Loucy (cell line): ENCODE data around the gene ZNF296.

Experiments used
- EZH2phosphoT487 ChIP-seq: fragments of 200-600 bp; IDR thresholded peaks from 2 replicates; pipeline ENCODE4 v1.6.1; 2018; ENCODE audit warnings: antibody characterized with exemption, mild to moderate bottlenecking, moderate library complexity, borderline replicate concordance
- TF ChIP-seq, protein P1 (sequence below): fragments of 200-600 bp; sonication (generic); conservative IDR thresholded peaks from 2 replicates; pipeline ENCODE4 v1.5.1; 2014; ENCODE audit warnings: mild to moderate bottlenecking, antibody characterized with exemption, low read length

DNA sequence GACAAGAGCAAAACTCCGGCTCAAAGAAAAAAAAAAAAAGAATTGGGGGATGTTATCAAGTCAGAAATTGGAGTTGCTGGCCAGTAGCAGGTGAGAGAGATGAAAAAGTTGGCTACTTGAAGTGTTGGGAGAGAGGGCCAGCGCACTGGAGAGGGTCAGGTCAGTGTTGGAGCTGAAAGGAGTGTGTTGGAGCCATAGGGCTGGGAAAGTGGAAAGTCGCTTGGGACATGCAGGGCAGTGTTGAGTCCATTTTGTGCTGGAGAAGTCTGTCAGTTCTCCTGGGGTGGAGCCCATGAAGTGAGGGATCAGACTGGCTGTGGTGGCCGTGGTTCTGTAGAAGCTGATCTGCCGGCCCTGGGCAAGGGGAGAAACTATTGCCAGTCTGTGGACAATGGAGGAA, 18.4 kb upstream of the ZNF296 start:
- TF ChIP-seq, protein P1, sequence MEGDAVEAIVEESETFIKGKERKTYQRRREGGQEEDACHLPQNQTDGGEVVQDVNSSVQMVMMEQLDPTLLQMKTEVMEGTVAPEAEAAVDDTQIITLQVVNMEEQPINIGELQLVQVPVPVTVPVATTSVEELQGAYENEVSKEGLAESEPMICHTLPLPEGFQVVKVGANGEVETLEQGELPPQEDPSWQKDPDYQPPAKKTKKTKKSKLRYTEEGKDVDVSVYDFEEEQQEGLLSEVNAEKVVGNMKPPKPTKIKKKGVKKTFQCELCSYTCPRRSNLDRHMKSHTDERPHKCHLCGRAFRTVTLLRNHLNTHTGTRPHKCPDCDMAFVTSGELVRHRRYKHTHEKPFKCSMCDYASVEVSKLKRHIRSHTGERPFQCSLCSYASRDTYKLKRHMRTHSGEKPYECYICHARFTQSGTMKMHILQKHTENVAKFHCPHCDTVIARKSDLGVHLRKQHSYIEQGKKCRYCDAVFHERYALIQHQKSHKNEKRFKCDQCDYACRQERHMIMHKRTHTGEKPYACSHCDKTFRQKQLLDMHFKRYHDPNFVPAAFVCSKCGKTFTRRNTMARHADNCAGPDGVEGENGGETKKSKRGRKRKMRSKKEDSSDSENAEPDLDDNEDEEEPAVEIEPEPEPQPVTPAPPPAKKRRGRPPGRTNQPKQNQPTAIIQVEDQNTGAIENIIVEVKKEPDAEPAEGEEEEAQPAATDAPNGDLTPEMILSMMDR: no peak
- TF ChIP-seq EZH2phosphoT487: no peak
